ENCODE data around the gene HOXA3.

Gene HOXA3

GRCh38 chr7:27126596-27127327 is 25.6 kb downstream of the HOXA3 start:
- H3K4me2 ChIP-seq (ENCODE audit: low read length), result no peak overlapping the region
- no peaks in the 10 kb centered on the region for H4K20me1 ChIP-seq (ENCODE audit: control insufficient read depth, insufficient read depth, low read depth, low read length)
- H3F3A ChIP-seq (ENCODE audit: control insufficient read depth, insufficient read depth), result no peaks in the 10 kb centered on the region
- H3K9me3 ChIP-seq (ENCODE audit: control insufficient read depth, insufficient read depth, low read length), result no peaks in the 10 kb centered on the region
- H3K27me3 ChIP-seq (ENCODE audit: control insufficient read depth, low read length), result peaks cover 30% of the 10 kb centered on the region
- H3K27ac ChIP-seq (ENCODE audit: low read depth, low read length), result no peak overlapping the region
- no peaks in the 10 kb centered on the region for H3K79me2 ChIP-seq (ENCODE audit: control insufficient read depth, low read length)
- TF ChIP-seq EZH2phosphoT487 (IDR thresholded peaks at IDR 0.05; ENCODE audit: borderline replicate concordance, low read length) (no peak), CTCF (IDR thresholded peaks at IDR 0.05; ENCODE audit: low read depth, low read length, poor library complexity, severe bottlenecking) (no peak)
- no peak overlapping the region for H3K4me3 ChIP-seq (ENCODE audit: low read length)
- H3K4me1 ChIP-seq (ENCODE audit: control insufficient read depth, low read length), result no peaks in the 10 kb centered on the region
- no peaks in the 10 kb centered on the region for H3K9me2 ChIP-seq (replicated peaks; ENCODE audit: control insufficient read depth, low read length)
- no peaks in the 10 kb centered on the region for H3K36me3 ChIP-seq (ENCODE audit: control insufficient read depth, low read length)

GRCh38 chr7:27125986-27126394 is 26.4 kb downstream of the HOXA3 start:
- no peak overlapping the region for H3K4me3 ChIP-seq (ENCODE audit: low read length)
- TF ChIP-seq CTCF (IDR thresholded peaks at IDR 0.05; ENCODE audit: low read depth, low read length, poor library complexity, severe bottlenecking), result no peak
- TF ChIP-seq EZH2phosphoT487 (IDR thresholded peaks at IDR 0.05; ENCODE audit: borderline replicate concordance, low read length), result no peak
- H3K36me3 ChIP-seq (ENCODE audit: control insufficient read depth, low read length), result no peaks in the 10 kb centered on the region
- H3K4me2 ChIP-seq (ENCODE audit: low read length), result no peak overlapping the region
- no peak overlapping the region for H3K27ac ChIP-seq (ENCODE audit: low read depth, low read length)
- H3K4me1 ChIP-seq (ENCODE audit: control insufficient read depth, low read length), result no peaks in the 10 kb centered on the region
- H3K9me2 ChIP-seq (replicated peaks; ENCODE audit: control insufficient read depth, low read length), result no peaks in the 10 kb centered on the region
- no peaks in the 10 kb centered on the region for H3K9me3 ChIP-seq (ENCODE audit: control insufficient read depth, insufficient read depth, low read length)
- H3K27me3 ChIP-seq (ENCODE audit: control insufficient read depth, low read length), result peaks cover 30% of the 10 kb centered on the region
- no peaks in the 10 kb centered on the region for H4K20me1 ChIP-seq (ENCODE audit: control insufficient read depth, insufficient read depth, low read depth, low read length)
- no peaks in the 10 kb centered on the region for H3K79me2 ChIP-seq (ENCODE audit: control insufficient read depth, low read length)
- no peaks in the 10 kb centered on the region for H3F3A ChIP-seq (ENCODE audit: control insufficient read depth, insufficient read depth)

DNA sequence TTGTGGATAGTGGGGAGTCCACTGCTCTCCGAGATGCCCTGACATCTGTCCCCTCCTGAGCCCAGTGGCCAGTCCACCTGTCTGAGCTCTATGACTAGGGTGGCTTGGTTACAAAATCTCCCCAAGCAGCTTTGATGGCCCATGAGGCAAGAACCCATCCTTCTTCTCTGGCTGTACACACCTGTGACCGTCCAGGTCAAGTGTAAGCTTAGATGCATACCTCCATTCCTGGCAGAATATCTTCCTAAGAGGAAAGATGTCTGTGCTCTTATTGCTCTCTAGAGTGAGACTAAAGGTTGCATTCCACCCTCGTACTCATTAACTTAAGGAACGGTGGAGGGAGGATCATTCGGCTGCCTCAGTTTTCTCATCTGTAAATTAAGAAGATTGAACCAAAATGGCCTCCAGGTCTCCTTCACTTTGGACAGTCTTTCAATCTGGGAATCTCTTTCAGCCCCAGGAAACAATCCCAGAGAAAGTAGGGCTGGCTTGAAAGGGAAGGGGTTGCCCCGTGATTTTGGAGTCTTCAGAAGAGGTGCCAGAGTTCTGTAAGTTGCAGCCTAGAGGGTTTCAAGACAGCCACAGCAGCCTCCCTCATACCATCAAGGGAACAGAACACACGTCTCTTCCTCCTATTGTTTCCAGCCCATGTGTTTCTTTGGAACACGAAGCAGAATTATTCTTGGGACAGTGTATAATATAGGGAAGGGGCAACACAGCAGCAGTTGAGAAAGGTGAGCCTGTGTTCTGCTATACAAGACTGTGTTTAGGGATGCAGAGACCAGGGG is 27.3 kb downstream of the HOXA3 start:
- Histone ChIP-seq H3K9me3 (ENCODE audit: control insufficient read depth, insufficient read depth, low read length) (no peaks in the 10 kb centered on the region), H3K4me1 (ENCODE audit: control insufficient read depth, low read length) (no peaks in the 10 kb centered on the region), H3K9me2 (replicated peaks; ENCODE audit: control insufficient read depth, low read length) (no peaks in the 10 kb centered on the region), H3K4me3 (ENCODE audit: low read length) (no peak overlapping the region), H4K20me1 (ENCODE audit: control insufficient read depth, insufficient read depth, low read depth, low read length) (no peaks in the 10 kb centered on the region), H3K27me3 (ENCODE audit: control insufficient read depth, low read length) (peaks cover 30% of the 10 kb centered on the region), H3F3A (ENCODE audit: control insufficient read depth, insufficient read depth) (no peaks in the 10 kb centered on the region), H3K79me2 (ENCODE audit: control insufficient read depth, low read length) (no peaks in the 10 kb centered on the region), H3K27ac (ENCODE audit: low read depth, low read length) (no peak overlapping the region), H3K4me2 (ENCODE audit: low read length) (no peak overlapping the region), H3K36me3 (ENCODE audit: control insufficient read depth, low read length) (no peaks in the 10 kb centered on the region)
- no peak for TF ChIP-seq CTCF (IDR thresholded peaks at IDR 0.05; ENCODE audit: low read depth, low read length, poor library complexity, severe bottlenecking)
- no peak for TF ChIP-seq EZH2phosphoT487 (IDR thresholded peaks at IDR 0.05; ENCODE audit: borderline replicate concordance, low read length)

Measured in DOHH2 (cell line).